GM18507 (cell line): ENCODE data around the gene LYPD6B.

Experiments used
- DNase-seq: peaks from one replicate; pipeline ENCODE4 v3.0.0; 2011; ENCODE audit warnings: low read depth; ENCODE audit not compliant: insufficient read length; ENCODE audit errors: extremely low spot score
- FAIRE-seq: peaks from 2 replicates; lab custom pipeline; 2011; peaks lifted over from hg19 to GRCh38; lab: Jason Lieb, UNC

The LYPD6B gene

GRCh38 chr2:149143734-149144133 is 105.2 kb downstream of the LYPD6B start:
- DNase-seq = no peak
- no peak for FAIRE-seq

GRCh38 chr2:149145314-149146295 is 107.1 kb downstream of the LYPD6B start:
- DNase-seq (no peak), FAIRE-seq (no peak)

- FAIRE-seq (no peak), DNase-seq (no peak)
Observed at GRCh38 chr2:149146876-149147275, 108.4 kb downstream of the LYPD6B start.

GRCh38 chr2:149148194-149149006 is 109.9 kb downstream of the LYPD6B start:
- DNase-seq (no peak), FAIRE-seq (no peak)

- DNase-seq (no peak), FAIRE-seq (no peak)
Observed at GRCh38 chr2:149149007-149149297, 110.5 kb downstream of the LYPD6B start.

- DNase-seq = no peak
- FAIRE-seq = no peak
Observed at GRCh38 chr2:149152469-149152953, 114.0 kb downstream of the LYPD6B start.

- FAIRE-seq (no peak), DNase-seq (no peak)
Observed at GRCh38 chr2:149155196-149155969, 116.9 kb downstream of the LYPD6B start.

GRCh38 chr2:149155988-149156387 is 117.5 kb downstream of the LYPD6B start:
- FAIRE-seq (no peak), DNase-seq (no peak)

GRCh38 chr2:149156971-149157740 is 118.7 kb downstream of the LYPD6B start:
- DNase-seq = no peak
- no peak for FAIRE-seq

GRCh38 chr2:149158957-149159356 is 120.5 kb downstream of the LYPD6B start:
- FAIRE-seq (no peak), DNase-seq (no peak)

GRCh38 chr2:149160195-149160594 is 121.7 kb downstream of the LYPD6B start:
- DNase-seq (no peak), FAIRE-seq (no peak)

- DNase-seq (peak; percentile 7), FAIRE-seq (peak; percentile 63)
Observed at GRCh38 chr2:149160701-149161217, 122.3 kb downstream of the LYPD6B start.

- FAIRE-seq (no peak), DNase-seq (no peak)
Observed at GRCh38 chr2:149161481-149162225, 123.2 kb downstream of the LYPD6B start.

GRCh38 chr2:149164296-149164695 is 125.8 kb downstream of the LYPD6B start:
- DNase-seq (no peak), FAIRE-seq (no peak)

GRCh38 chr2:149164827-149165226 is 126.3 kb downstream of the LYPD6B start:
- DNase-seq (no peak), FAIRE-seq (no peak)

- FAIRE-seq (peak; percentile 15), DNase-seq (no peak)
Observed at GRCh38 chr2:149167001-149167780, 128.7 kb downstream of the LYPD6B start.

GRCh38 chr2:149167941-149168340 is 129.4 kb downstream of the LYPD6B start:
- FAIRE-seq (no peak), DNase-seq (no peak)
